Stimulated activated memory B cell treated with anti-CD40 and anti-IgM and Interleukin-4, amounts not matched to agents 10 μg/mL and 1 μg/mL and 100 μg/mL, for 72 hours (primary cell): ENCODE measurements around the gene WAC.
"Not testable (repeated sequence)": the region's sequence is repeated elsewhere in the genome, so short reads cannot be mapped to it uniquely, and the experiment has no call there.

ENCODE experiments used
- ATAC-seq: fragments of 150-1000 bp; cut with Tn5 transposase; 2 replicates; pipeline ENCODE4 v1.10.0; 2021
- H3K27ac Mint-ChIP-seq: one replicate; pipeline ENCODE4 v1.8.0; 2022; ENCODE audit warnings: mild to moderate bottlenecking, mixed read lengths
- H3K27me3 Mint-ChIP-seq: one replicate; pipeline ENCODE4 v1.8.0; 2022; ENCODE audit warnings: mixed read lengths
- H3K36me3 Mint-ChIP-seq: one replicate; pipeline ENCODE4 v1.8.0; 2022; ENCODE audit warnings: mixed read lengths
- H3K4me1 Mint-ChIP-seq: one replicate; pipeline ENCODE4 v1.8.0; 2022; ENCODE audit warnings: mixed read lengths
- H3K4me3 Mint-ChIP-seq: one replicate; pipeline ENCODE4 v1.8.0; 2022; ENCODE audit warnings: mild to moderate bottlenecking, moderate library complexity, mixed read lengths
- H3K9me3 Mint-ChIP-seq: one replicate; pipeline ENCODE4 v1.8.0; 2022; ENCODE audit warnings: mixed read lengths

The WAC gene

GRCh38 chr10:28604567-28605536, 71.9 kb downstream of the WAC start:
- no peak overlapping the region for H3K4me3 Mint-ChIP-seq
- no peak overlapping the region for H3K27ac Mint-ChIP-seq
- H3K4me1 Mint-ChIP-seq: peaks cover 25% of the 10 kb centered on the region
- ATAC-seq: no peak
- peaks cover 36% of the 10 kb centered on the region for H3K36me3 Mint-ChIP-seq
- no peaks in the 10 kb centered on the region for H3K27me3 Mint-ChIP-seq
- H3K9me3 Mint-ChIP-seq: no peaks in the 10 kb centered on the region

- Mint-ChIP-seq H3K27ac (peak overlapping the region; percentile 22), H3K4me3 (no peak overlapping the region), H3K27me3 (no peaks in the 10 kb centered on the region), H3K4me1 (peaks cover 25% of the 10 kb centered on the region), H3K36me3 (peaks cover 36% of the 10 kb centered on the region), H3K9me3 (no peaks in the 10 kb centered on the region)
- ATAC-seq: no peak
These were observed 73.7 kb downstream of the WAC start for GRCh38 chr10:28606568-28606967.

- H3K4me3 Mint-ChIP-seq, ATAC-seq, H3K27me3 Mint-ChIP-seq, H3K27ac Mint-ChIP-seq, H3K9me3 Mint-ChIP-seq: not testable (repeated sequence)
- H3K4me1 Mint-ChIP-seq: peaks cover 21% of the 10 kb centered on the region
- peaks cover 46% of the 10 kb centered on the region for H3K36me3 Mint-ChIP-seq
These were observed 76.7 kb downstream of the WAC start for GRCh38 chr10:28609636-28610035.

- H3K4me3 Mint-ChIP-seq: no peak overlapping the region
These were observed 80.0 kb downstream of the WAC start for GRCh38 chr10:28612877-28613276.

GRCh38 chr10:28616514-28616913, 83.6 kb downstream of the WAC start:
- Mint-ChIP-seq H3K4me1 (no peaks in the 10 kb centered on the region), H3K4me3 (no peak overlapping the region), H3K27ac (no peak overlapping the region), H3K9me3 (no peaks in the 10 kb centered on the region), H3K27me3 (no peaks in the 10 kb centered on the region), H3K36me3 (peaks cover 39% of the 10 kb centered on the region)
- ATAC-seq: no peak

More at GRCh38 chr10:28612877-28613276, 80.0 kb downstream of the WAC start:
- H3K36me3 Mint-ChIP-seq: peaks cover 47% of the 10 kb centered on the region
- ATAC-seq: no peak
- H3K27me3 Mint-ChIP-seq: no peaks in the 10 kb centered on the region
- no peaks in the 10 kb centered on the region for H3K4me1 Mint-ChIP-seq
- no peak overlapping the region for H3K27ac Mint-ChIP-seq
- no peaks in the 10 kb centered on the region for H3K9me3 Mint-ChIP-seq

GRCh38 chr10:28619455-28619854, 86.5 kb downstream of the WAC start:
- Mint-ChIP-seq H3K27ac (no peak overlapping the region), H3K4me3 (no peak overlapping the region), H3K9me3 (no peaks in the 10 kb centered on the region), H3K4me1 (no peaks in the 10 kb centered on the region), H3K36me3 (peaks cover 19% of the 10 kb centered on the region), H3K27me3 (no peaks in the 10 kb centered on the region)
- ATAC-seq: no peak

GRCh38 chr10:28620251-28620650, 87.3 kb downstream of the WAC start:
- no peaks in the 10 kb centered on the region for H3K27me3 Mint-ChIP-seq
- H3K4me3 Mint-ChIP-seq: no peak overlapping the region
- no peaks in the 10 kb centered on the region for H3K4me1 Mint-ChIP-seq
- no peak for ATAC-seq
- H3K9me3 Mint-ChIP-seq: no peaks in the 10 kb centered on the region
- H3K27ac Mint-ChIP-seq: no peak overlapping the region
- peaks cover 19% of the 10 kb centered on the region for H3K36me3 Mint-ChIP-seq

GRCh38 chr10:28623483-28623882, 90.6 kb downstream of the WAC start:
- H3K27me3 Mint-ChIP-seq: peaks cover 1% of the 10 kb centered on the region
- H3K27ac Mint-ChIP-seq: no peak overlapping the region
- H3K4me1 Mint-ChIP-seq: peaks cover 6% of the 10 kb centered on the region
- no peak for ATAC-seq
- no peaks in the 10 kb centered on the region for H3K9me3 Mint-ChIP-seq
- H3K4me3 Mint-ChIP-seq: no peak overlapping the region
- H3K36me3 Mint-ChIP-seq: peaks cover 12% of the 10 kb centered on the region

- Mint-ChIP-seq H3K36me3 (peaks cover 12% of the 10 kb centered on the region), H3K4me1 (peaks cover 6% of the 10 kb centered on the region), H3K9me3 (no peaks in the 10 kb centered on the region), H3K27ac (no peak overlapping the region), H3K4me3 (no peak overlapping the region), H3K27me3 (peaks cover 10% of the 10 kb centered on the region)
- ATAC-seq: peak; percentile 50
These were observed 91.4 kb downstream of the WAC start for GRCh38 chr10:28624351-28624750.

- Mint-ChIP-seq H3K4me1 (peaks cover 6% of the 10 kb centered on the region), H3K27me3 (peaks cover 33% of the 10 kb centered on the region), H3K4me3 (no peak overlapping the region), H3K9me3 (no peaks in the 10 kb centered on the region), H3K27ac (no peak overlapping the region), H3K36me3 (no peaks in the 10 kb centered on the region)
- ATAC-seq: no peak
These were observed 94.2 kb downstream of the WAC start for GRCh38 chr10:28627102-28627501.

GRCh38 chr10:28628184-28628893, 95.4 kb downstream of the WAC start:
- peak; percentile 69 for ATAC-seq
- H3K27me3 Mint-ChIP-seq: peaks cover 37% of the 10 kb centered on the region
- no peak overlapping the region for H3K27ac Mint-ChIP-seq
- no peaks in the 10 kb centered on the region for H3K9me3 Mint-ChIP-seq
- H3K4me3 Mint-ChIP-seq: no peak overlapping the region
- H3K36me3 Mint-ChIP-seq: no peaks in the 10 kb centered on the region
- H3K4me1 Mint-ChIP-seq: peaks cover 6% of the 10 kb centered on the region

- Mint-ChIP-seq H3K36me3 (no peaks in the 10 kb centered on the region), H3K4me1 (peaks cover 6% of the 10 kb centered on the region), H3K27ac (no peak overlapping the region), H3K27me3 (peaks cover 62% of the 10 kb centered on the region), H3K4me3 (no peak overlapping the region), H3K9me3 (no peaks in the 10 kb centered on the region)
- no peak for ATAC-seq
These were observed 99.1 kb downstream of the WAC start for GRCh38 chr10:28631896-28632583.

- Mint-ChIP-seq H3K27me3 (peaks cover 62% of the 10 kb centered on the region), H3K27ac (no peak overlapping the region), H3K9me3 (peaks cover 3% of the 10 kb centered on the region), H3K4me1 (peaks cover 6% of the 10 kb centered on the region), H3K4me3 (no peak overlapping the region), H3K36me3 (no peaks in the 10 kb centered on the region)
- no peak for ATAC-seq
These were observed 99.6 kb downstream of the WAC start for GRCh38 chr10:28632584-28632945.

GRCh38 chr10:28633750-28634149, 100.8 kb downstream of the WAC start:
- Mint-ChIP-seq H3K27ac (no peak overlapping the region), H3K36me3 (no peaks in the 10 kb centered on the region), H3K4me3 (no peak overlapping the region), H3K27me3 (peaks cover 58% of the 10 kb centered on the region), H3K9me3 (peaks cover 4% of the 10 kb centered on the region), H3K4me1 (no peaks in the 10 kb centered on the region)
- ATAC-seq: no peak

GRCh38 chr10:28637346-28637745, 104.4 kb downstream of the WAC start:
- H3K9me3 Mint-ChIP-seq: peaks cover 9% of the 10 kb centered on the region
- H3K4me1 Mint-ChIP-seq: no peaks in the 10 kb centered on the region
- H3K27ac Mint-ChIP-seq: no peak overlapping the region
- no peaks in the 10 kb centered on the region for H3K36me3 Mint-ChIP-seq
- no peak for ATAC-seq
- H3K27me3 Mint-ChIP-seq: peaks cover 39% of the 10 kb centered on the region
- H3K4me3 Mint-ChIP-seq: no peak overlapping the region
